Activated T-helper 9 cell treated with anti-CD3 and anti-CD28 coated beads, Interleukin-2, amount 50 U/mL, for 16 hours (primary cell): ENCODE data around the gene OLFML2B.
"Not testable (repeated sequence)": the region's sequence is repeated elsewhere in the genome, so short reads cannot be mapped to it uniquely, and the experiment has no call there.

ENCODE experiments used
- DNase-seq: peaks from one replicate; pipeline ENCODE4 v3.0.0-alpha.2; 2020; ENCODE audit warnings: low read depth

OLFML2B gene

DNA sequence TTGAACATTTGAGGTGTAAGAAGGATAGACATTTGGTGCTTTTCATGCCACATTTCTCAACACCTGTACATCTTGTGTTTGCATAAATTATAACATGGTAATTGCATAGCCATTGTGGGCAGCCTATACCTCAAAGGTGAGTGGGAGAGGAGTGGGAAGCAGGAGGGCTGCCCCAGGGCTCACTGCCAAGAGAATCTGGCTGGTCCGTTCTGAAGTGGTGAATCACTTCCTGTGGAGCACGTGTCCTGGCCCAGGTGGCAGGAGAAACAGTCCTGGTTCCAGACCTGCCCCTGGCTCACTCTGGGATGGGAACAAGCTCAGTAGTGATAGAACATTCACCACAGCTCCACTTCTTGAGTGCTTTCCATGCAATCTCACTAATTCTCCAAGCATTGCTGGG, 11.6 kb upstream of the OLFML2B start:
- DNase-seq, result no peak

- no peak for DNase-seq
Measured at GRCh38 chr1:162033428-162033827, 9.8 kb upstream of the OLFML2B start.

GRCh38 chr1:162030759-162031280, 7.2 kb upstream of the OLFML2B start:
- no peak for DNase-seq

GRCh38 chr1:162029157-162029556, 5.5 kb upstream of the OLFML2B start:
- no peak for DNase-seq

- DNase-seq, result no peak
Measured at GRCh38 chr1:162028726-162029125, 5.1 kb upstream of the OLFML2B start.

GRCh38 chr1:162026881-162027280, 3.2 kb upstream of the OLFML2B start:
- DNase-seq, result no peak

DNA sequence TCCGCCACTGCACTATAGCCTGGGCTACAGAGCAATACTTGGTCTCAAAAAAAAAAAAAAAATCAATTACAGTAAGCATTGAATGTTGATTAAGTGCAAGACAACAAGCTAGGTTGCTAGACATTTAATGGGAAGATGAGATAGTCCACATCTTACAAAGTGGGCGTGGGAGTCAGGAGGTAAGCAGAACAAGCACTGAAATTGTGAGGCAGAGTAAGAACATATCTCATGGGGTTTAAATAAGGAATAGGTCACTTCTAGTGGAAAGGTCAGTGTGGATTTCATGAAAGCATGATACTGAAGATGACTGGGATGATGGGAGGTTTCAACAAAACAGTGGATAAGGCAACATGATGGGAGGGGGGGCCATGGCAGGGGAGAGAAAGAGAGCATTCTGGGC, 1.9 kb upstream of the OLFML2B start:
- no peak for DNase-seq

DNA sequence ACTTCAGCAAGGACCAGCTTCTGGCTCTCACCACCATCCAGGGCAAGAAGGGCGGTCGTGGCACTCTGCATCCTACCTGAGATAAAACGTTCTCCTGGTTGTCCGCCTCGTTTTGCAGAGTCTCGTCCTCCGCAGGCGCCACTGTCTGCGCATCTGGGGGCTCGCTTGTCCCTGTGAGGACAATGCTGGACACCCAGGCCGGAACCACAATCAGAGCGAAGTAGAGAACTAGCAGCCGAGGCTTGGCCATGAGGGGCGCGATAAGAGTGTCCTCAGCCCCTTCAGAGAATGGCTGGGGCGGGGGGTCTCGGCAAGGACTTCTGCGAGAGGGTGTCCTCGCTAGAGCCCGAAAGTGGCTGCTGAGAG, 505 bp downstream of the OLFML2B start:
- DNase-seq, result no peak

- no peak for DNase-seq
Measured at GRCh38 chr1:162022626-162023025, 1.0 kb downstream of the OLFML2B start.

GRCh38 chr1:162021124-162021523, 2.5 kb downstream of the OLFML2B start:
- no peak for DNase-seq

DNA sequence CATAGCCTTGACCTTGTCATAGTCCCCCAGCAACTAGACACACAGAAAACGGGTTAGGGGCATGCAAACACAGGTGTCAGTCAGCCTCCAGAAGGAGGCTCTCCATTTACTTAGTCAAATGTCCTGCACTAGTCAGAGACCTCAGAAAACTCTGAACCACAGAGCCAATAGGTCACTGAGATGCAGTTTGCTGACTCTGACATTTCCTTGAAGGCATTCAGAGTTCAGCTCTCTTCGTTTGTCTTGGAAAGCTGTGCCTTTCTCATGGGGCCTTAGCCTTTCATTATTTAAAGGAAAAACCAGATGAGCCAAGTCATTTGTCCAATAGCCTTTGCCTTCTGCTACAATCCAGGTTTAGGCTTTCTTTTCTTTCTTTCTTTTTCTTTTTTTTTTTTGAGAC, 3.5 kb downstream of the OLFML2B start:
- DNase-seq, result no peak

DNA sequence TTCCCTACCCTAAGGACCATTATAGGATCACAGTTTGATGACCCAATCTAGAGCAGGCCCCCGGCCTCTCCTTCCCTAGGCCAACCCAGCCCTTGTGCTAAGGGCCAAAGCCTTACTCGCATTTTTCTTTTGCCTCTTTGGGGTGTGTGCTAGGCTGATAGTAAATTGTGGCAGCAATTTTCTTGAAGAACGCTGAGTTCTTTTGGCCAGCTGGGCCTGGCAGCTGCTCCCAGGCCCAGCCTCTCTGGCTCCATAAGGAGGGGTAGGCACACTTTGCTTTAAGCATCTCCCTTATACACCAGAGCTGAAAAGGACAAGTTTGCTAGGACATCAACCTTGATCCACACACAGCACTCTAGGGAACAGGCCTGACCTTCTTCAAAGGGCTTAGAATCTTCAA, 4.2 kb downstream of the OLFML2B start:
- DNase-seq, result no peak

- no peak for DNase-seq
Measured at GRCh38 chr1:162019006-162019405, 4.7 kb downstream of the OLFML2B start.

DNA sequence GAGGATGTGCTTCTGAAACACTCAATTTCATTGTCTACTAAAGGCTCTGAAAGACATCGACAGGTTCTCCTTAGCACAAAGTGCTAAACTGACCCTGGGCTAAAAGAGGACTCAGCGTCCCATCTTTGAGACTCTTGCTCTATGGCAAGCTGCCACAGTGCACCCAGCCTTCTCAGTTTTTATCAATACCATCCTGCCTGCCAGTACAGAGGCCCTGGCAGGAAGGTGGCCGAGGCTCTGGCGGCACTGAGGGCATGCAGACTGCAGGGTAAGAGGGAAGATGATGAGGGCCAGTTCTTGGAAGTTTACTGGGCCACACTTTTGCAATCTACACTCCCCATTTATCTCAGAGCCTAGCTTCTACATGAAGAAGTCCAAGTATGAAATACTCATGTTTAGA, 5.3 kb downstream of the OLFML2B start:
- no peak for DNase-seq

DNA sequence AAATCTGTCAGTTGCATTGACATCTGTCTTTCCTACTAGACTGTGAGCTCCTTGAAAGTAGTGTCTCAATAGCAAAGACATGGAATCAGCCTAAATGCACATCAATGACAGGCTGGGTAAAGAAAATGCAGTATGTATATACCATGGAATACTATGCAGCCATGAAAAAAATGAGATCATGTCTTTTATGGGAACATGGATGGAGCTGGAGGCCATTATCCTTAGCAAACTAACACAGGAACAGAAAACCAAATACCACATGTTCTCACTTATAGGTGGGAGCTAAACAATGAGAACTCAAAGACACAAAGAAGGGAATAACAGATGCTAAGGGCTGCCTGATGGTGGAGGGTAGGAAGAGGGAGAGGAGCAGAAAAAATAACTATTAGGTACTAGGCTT, 5.9 kb downstream of the OLFML2B start:
- not testable (repeated sequence) for DNase-seq

- DNase-seq, result no peak
Measured at GRCh38 chr1:162016631-162017030, 7.0 kb downstream of the OLFML2B start.

- DNase-seq, result no peak
Measured at GRCh38 chr1:162015196-162015595, 8.5 kb downstream of the OLFML2B start.

- DNase-seq, result no peak
Measured at GRCh38 chr1:162014202-162014601, 9.5 kb downstream of the OLFML2B start.

DNA sequence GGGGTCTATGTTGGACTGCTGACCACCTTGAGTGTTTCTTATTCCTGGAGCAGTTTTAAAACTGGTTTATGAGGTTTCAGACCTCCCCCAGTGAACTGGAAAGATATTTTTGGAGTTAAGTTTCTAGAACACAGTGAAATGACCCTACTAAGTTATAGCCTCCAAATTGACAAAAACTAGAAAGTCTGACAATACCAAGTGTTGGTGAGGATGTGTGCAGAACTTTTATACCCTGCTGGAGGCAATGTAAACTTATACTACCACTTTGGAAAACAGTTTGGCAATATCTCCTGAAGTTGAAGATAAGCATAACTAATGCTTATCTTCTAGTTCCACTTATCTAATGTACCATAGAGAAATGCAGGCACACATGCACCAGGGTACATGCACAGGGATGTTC, 10.4 kb downstream of the OLFML2B start:
- DNase-seq, result no peak

DNA sequence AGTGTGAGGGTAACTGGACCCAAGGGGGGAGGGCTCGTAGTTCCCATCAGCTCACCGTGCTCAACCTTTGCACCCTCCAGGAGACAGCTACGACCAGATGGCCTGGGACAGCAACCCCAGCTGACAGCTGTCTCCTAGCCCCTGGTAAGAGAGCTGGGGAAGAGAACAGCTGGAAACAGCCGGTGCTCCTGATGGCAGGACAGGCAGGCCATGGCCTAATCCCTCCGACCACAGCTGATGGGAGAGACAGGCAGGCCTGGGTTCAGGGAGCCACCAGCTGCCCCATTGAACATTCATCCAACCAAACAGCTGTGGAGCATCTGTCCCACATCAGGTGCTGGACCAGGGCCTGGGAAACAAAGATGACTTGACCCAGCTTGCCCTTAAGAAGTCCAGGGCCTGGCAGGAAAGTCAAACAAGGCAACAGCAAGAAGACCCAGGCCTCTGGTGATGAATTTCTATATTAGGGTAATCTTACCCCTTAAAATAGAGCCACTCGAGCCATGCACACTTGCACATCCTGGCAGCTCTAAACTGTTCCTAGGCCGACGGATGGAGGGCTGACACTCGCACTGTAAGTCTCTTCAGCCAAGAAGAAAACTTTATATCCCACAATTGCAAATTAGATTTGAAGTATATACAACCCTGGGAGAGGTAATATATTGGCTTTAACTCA, 12.2 kb downstream of the OLFML2B start:
- no peak for DNase-seq

DNA sequence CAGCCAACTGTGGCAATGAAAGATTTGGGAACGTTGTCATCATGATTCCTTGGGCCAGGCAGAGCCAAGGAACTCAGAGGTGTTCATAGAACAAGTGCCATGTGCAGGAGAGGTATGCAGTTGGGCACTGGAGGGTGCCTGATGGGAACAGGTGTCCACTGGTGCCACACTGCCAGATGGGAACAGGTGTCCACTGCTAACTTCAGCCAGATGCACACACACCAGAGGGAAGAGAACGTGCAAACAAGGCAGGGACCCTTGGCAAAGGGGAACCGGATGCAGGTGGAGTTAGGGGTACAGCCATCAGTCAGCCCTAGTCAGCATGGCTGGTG, 13.5 kb downstream of the OLFML2B start:
- no peak for DNase-seq

DNA sequence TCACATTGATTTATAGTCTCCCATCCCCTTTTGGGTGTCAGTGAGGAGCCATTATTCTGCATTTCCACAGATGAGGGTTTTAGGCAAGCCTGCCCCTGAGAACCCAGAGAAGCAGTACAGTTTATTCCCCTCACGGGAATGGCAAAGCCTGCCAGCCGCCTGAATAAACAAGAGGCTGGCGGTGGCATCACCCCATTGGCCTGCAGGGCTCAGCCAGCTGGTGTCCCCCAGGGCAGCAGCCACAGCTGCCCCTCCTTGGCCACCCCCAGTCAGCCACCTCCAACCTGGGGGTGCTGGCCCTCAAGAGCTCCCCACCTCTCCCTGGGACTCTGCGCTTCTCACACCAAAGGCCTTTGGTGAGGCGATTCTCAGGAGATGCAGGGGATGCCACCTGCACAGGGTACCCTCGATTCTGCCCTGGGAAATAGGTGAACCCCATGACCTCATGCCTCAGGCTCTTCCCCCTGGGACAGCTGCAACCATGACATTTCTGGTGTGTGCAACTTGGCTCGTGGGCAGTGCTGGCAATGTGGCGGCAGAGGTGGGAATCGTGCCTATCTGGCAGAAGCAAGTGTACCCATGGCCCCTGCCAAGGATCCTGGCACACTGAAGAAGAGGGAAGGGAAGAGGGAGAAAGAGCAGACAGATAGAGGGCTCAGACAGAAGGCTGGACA, 14.0 kb downstream of the OLFML2B start:
- DNase-seq, result no peak

DNA sequence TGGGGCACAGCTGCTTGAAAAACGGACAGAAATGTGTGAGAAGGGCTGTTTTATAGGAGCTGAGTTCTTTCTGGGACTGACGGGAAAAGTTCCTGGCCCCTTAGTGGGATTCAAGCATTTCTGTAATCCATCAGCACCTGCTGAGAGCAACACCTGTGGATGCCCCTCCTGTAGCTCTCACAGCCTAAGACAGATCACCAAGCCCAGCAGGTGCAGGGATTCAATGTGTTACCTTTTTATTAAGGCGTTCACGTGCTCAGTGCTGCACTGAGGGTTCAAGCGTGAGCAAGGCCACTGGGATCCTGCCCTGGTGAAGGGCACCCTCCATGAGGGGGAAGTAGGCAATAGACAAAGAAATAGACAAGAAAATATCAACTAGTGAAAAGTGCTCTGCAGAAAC, 14.9 kb downstream of the OLFML2B start:
- no peak for DNase-seq

DNA sequence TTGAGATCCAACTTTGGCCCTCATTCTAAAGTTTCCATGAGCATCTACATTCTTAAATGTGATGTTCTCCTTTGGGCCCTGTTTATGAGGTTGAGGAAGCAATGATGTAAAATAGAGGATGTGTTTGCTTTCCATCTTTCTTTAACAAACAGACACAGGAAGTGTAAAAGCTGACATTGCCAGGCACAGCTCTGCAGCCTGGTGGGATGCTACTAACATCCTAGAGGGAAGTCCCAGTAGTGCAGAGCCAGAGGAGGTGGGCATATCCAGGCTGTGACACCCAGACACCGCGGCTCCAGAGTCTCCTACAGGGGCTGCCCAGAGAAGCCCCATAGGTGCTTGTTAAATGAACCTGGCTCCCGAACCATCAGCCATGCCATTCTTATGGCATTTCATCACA, 16.2 kb downstream of the OLFML2B start:
- no peak for DNase-seq
